Measurements from ENCODE around the gene MYBPH. TPM values are rescaled to one million over a fixed set of nuclear protein-coding genes. Genes with fewer than 3 reads are reported as not detected.

Gene MYBPH
- total RNA-seq, 1 donor from 2014 or later = not detected

- ATAC-seq = peak; percentile 34
- intact Hi-C loops (cut with DNase I) = no loop called here
- no peak for DNase-seq (ENCODE audit: low spot score)
Observed at GRCh38 chr1:203153989-203154821, 21.4 kb downstream of the MYBPH start.

DNA sequence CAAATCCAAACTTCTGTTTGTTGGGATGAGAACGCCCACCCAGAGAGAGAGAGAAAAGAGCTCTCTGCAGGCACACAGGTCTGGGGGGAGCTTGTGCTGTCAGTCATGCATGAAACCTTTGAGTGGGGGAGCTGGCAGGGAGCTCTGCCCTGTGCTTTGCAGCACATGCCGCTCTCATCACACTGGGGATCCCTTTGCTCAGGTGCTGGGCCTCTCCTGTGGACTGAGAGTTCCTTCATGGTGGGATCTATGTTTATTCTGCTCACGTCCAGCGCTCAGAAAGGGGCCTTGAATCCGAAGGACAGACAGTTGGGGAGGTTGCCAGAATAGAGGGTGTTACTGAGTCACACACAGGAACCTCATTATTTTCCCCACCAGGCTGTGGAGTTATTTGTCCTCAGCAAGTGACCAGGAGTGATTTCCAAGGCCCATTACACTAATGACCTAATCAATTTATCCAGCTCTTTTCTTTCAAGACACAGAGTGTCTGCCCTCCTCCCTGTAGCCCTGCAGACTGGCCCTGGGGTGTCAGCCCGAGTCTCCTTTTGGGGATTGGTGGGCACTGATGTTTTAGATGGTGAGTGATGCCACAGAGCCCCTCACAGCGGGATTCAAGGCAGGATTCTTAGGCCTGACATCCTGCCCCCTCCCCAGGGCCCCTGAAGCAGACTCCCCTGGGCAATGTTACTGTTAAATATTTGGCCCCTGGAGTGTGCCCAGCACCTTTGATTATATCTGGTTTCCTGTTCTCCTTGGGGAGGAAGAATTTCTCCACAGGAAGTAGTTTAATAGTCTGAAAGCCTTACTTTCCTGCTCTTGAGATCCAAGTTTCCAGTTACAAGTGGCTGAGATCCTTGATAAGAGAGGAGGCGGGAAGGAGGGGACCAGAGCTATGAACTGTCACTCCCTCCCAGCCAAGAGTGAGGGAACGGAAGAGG, 22.3 kb downstream of the MYBPH start:
- intact Hi-C loops (cut with DNase I) = no loop called here
- DNase-seq (ENCODE audit: low spot score) = no peak
- ATAC-seq = no peak

- ATAC-seq (no peak), DNase-seq (ENCODE audit: low spot score) (no peak)
- intact Hi-C loops (cut with DNase I) = no loop called here
Observed at GRCh38 chr1:203152158-203153034, 23.2 kb downstream of the MYBPH start.

- intact Hi-C loops (cut with DNase I) = no loop called here
- DNase-seq (ENCODE audit: low spot score) (no peak), ATAC-seq (no peak)
Observed at GRCh38 chr1:203151362-203152157, 24.1 kb downstream of the MYBPH start.

GRCh38 chr1:203150511-203151297, 24.9 kb downstream of the MYBPH start:
- no peak for ATAC-seq
- intact Hi-C loops (cut with DNase I) = no loop called here
- DNase-seq (ENCODE audit: low spot score) = no peak

- no peak for DNase-seq (ENCODE audit: low spot score)
- no peak for ATAC-seq
- intact Hi-C loops (cut with DNase I) = no loop called here
Observed at GRCh38 chr1:203149188-203149840, 26.3 kb downstream of the MYBPH start.

DNA sequence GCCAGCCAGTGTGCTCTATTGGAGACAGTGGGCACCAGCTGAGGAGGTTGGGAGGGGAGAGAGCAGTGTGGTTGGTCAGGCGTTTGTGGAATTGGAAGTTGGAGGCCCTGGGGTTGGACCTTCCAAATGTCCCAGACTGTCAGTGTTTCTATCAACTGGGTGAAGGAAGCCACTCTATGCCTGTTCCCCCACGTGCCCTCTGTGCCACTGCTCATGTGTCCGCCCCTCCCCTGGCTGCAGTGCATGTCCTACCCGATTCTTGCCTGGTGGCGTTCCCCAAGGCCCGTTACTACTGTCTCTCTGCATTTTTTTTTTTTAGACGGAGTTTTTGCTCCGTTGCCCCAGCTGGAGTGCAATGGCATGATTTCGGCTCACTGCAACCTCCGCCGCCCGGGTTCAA, 27.0 kb downstream of the MYBPH start:
- intact Hi-C loops (cut with DNase I) = no loop called here

DNA sequence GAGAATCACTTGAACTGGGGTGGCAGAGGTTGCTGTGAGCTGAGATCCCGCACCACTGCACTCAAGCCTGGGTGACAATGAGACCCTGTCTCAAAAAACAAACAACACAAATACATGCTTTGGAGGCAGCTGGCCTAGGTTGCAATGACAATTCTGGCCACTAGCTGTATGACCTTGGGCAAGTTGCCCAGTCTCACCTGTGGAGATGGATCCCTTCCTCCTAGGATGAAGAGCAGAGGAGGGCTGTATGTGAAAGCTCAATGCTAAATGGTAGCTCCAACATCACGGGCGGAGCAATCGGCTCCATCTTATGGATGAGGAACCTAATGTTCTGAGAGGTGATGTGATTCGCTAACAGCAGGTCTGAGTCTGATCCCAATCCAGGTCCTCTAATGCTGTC, 27.5 kb downstream of the MYBPH start:
- no peak for ATAC-seq
- DNase-seq (ENCODE audit: low spot score) = no peak
- intact Hi-C loops (cut with DNase I) = no loop called here

More for the DNA sequence above, 27.0 kb downstream of the MYBPH start:
- DNase-seq (ENCODE audit: low spot score) (no peak), ATAC-seq (no peak)

- no peak for DNase-seq (ENCODE audit: low spot score)
- intact Hi-C loops (cut with DNase I) = no loop called here
- ATAC-seq = no peak
Observed at GRCh38 chr1:203147376-203147775, 28.2 kb downstream of the MYBPH start.

GRCh38 chr1:203146537-203146936, 29.1 kb downstream of the MYBPH start:
- ATAC-seq (no peak), DNase-seq (ENCODE audit: low spot score) (no peak)
- intact Hi-C loops (cut with DNase I) = no loop called here

DNA sequence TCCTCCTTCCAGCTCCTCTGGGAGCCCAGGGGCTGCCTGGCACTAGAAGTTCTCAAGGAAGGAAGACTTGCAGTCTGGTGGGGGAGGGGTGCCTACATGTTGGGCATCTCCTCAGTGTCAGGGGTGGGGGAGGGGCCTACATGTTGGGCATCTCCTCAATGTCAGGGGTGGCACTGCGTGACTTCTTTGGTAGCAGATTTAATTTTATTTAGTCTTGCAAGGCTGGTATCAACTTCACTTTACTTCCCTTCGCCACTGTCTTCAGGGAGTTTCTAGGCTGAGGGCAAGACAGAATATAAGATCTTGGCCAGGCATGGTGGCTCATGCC, 29.6 kb downstream of the MYBPH start:
- ATAC-seq (no peak), DNase-seq (ENCODE audit: low spot score) (no peak)
- intact Hi-C loops (cut with DNase I) = no loop called here

DNA sequence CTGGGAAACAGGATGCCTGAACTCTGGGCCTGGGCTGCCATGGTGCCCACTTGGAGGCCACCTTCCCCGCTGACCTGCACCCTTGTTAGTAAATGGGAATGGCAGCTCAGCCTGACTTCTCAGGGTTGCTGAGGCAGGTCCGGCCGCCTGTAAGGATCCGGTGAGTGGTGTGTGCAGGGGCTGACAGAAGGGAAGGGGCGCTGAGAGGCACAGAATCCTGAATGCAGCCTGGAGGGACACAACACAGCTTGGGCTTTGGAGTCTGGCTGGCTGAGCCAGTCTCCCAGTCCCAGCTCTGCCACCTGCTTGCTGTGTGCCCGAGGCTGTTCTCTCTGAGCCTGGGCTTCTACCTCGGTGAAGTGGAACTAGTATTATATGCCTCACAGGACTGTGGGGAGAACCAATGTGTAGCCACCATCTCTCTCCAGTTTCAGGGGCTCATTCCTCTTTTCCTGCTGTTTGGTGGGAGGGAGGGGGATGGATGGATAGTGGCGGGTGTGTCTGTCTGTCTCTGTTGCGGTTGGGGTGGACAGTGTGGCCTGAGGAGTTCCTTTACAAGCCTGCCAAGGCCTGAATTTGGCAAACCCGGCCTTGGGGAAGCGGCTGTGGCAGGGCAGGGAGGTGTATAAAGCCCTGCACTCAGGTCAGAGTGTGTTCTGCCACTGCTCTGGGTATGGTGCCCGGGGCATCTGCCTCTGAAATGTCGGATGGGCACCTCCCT, 30.1 kb downstream of the MYBPH start:
- DNase-seq (ENCODE audit: low spot score) (no peak), ATAC-seq (no peak)
- intact Hi-C loops (cut with DNase I) = no loop called here

DNA sequence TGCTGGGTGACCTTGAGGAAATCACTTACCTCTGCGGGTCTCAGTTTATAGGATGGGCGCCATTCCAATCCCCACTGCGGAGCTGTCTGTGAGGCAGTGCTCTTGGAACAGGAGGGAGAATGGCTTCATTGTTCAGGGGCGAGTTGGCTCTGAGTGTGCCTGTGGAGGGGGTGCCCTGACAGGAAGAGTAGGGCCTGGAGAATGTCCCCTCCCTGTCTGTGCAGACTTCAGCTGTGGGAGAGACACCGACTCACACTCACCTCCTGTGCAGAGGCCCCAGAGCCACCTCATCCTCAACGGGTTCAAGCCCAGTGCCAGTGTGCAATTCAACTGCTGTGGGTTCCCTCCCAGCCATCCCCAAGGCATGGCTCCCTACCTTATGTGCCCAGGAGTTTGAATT, 31.0 kb downstream of the MYBPH start:
- ATAC-seq (peak; percentile 78), DNase-seq (ENCODE audit: low spot score) (no peak)
- intact Hi-C loops (cut with DNase I) = no loop called here

GRCh38 chr1:203143641-203144040, 32.0 kb downstream of the MYBPH start:
- DNase-seq (ENCODE audit: low spot score) (no peak), ATAC-seq (no peak)
- intact Hi-C loops (cut with DNase I) = no loop called here

GRCh38 chr1:203142684-203143408, 32.8 kb downstream of the MYBPH start:
- ATAC-seq (no peak), DNase-seq (ENCODE audit: low spot score) (no peak)
- intact Hi-C loops (cut with DNase I) = no loop called here

- ATAC-seq (no peak), DNase-seq (ENCODE audit: low spot score) (no peak)
- intact Hi-C loops (cut with DNase I) = no loop called here
Observed at GRCh38 chr1:203142124-203142523, 33.5 kb downstream of the MYBPH start.

All from sciatic nerve (tissue), 2 donors.